ENCODE results near the gene COL20A1. TPM values are rescaled to one million over a fixed set of nuclear protein-coding genes. Genes with fewer than 3 reads are reported as not detected.

Gene COL20A1
- total RNA-seq, 1 experiment from 2014 or later: 2.3 TPM

- Histone ChIP-seq H3K4ac (ENCODE audit: low read depth, low read length) (no peak overlapping the region), H2AFZ (ENCODE audit: low read length) (no peak overlapping the region), H4K20me1 (ENCODE audit: control insufficient read depth, insufficient read depth, insufficient read length) (no peaks in the 10 kb centered on the region), H3K4me1 (ENCODE audit: insufficient read depth, low read length) (peaks cover 4% of the 10 kb centered on the region; the same call in 1 of the 2 replicates), H2BK120ac (ENCODE audit: low read depth, low read length, poor library complexity, severe bottlenecking) (no peak overlapping the region), H2AK5ac (ENCODE audit: insufficient read length, low read length) (no peak overlapping the region), H3T11ph (ENCODE audit: low read length) (no peak overlapping the region), H3K14ac (ENCODE audit: insufficient read depth, low read length) (no peak overlapping the region), H2BK5ac (ENCODE audit: insufficient read length, low read length) (no peak overlapping the region), H3K27me3 (ENCODE audit: insufficient read depth, low read length) (no peaks in the 10 kb centered on the region), H3K79me2 (ENCODE audit: insufficient read depth, low read length) (no peaks in the 10 kb centered on the region), H4K8ac (replicated peaks; ENCODE audit: insufficient read length, low read depth, low read length) (no peak overlapping the region), H3K9ac (ENCODE audit: extremely low read depth, insufficient read length, low read length) (no peak overlapping the region), H2BK12ac (ENCODE audit: insufficient read length, low read depth, low read length) (no peak overlapping the region), H2BK20ac (ENCODE audit: low read depth, low read length, poor library complexity, severe bottlenecking) (no peak overlapping the region), H3K9me3 (ENCODE audit: control insufficient read depth, low read depth, low read length) (no peaks in the 10 kb centered on the region), H4K5ac (ENCODE audit: insufficient read length, low read depth, low read length) (no peak overlapping the region), H3K27ac (ENCODE audit: insufficient read length, low read depth, low read length) (no peak overlapping the region), H3K23ac (ENCODE audit: insufficient read length, low read depth, low read length) (no peak overlapping the region), H3K23me2 (ENCODE audit: insufficient read length, low read depth, low read length, poor library complexity, severe bottlenecking) (no peaks in the 10 kb centered on the region), H3K56ac (ENCODE audit: insufficient read length, low read depth, low read length) (no peak overlapping the region), H3K4me2 (ENCODE audit: insufficient read depth, insufficient read length, low read length) (no peak overlapping the region), H3K79me1 (ENCODE audit: insufficient read depth, low read depth, low read length, poor library complexity, severe bottlenecking) (no peaks in the 10 kb centered on the region), H4K91ac (ENCODE audit: insufficient read length, low read depth, low read length) (no peak overlapping the region), H2BK15ac (ENCODE audit: low read depth, low read length) (no peak overlapping the region), H3K18ac (ENCODE audit: insufficient read length, low read depth, low read length) (no peak overlapping the region)
- Mint-ChIP-seq H3K4me3 (no peak overlapping the region), H3K27me3 (ENCODE audit: low read depth) (peaks cover 2% of the 10 kb centered on the region), H3K27ac (no peak overlapping the region), H3K4me1 (peaks cover 12 to 34% of the 10 kb centered on the region in 2 experiments), H3K9me3 (peaks cover 0 to 5% of the 10 kb centered on the region in 2 experiments; a peak in 1 of 5 replicates), H3K36me3 (ENCODE audit: insufficient read depth in 1 of 3, low read depth in 3 of 3) (no peaks in the 10 kb centered on the region)
- no peak for DNase-seq
- no peak for TF ChIP-seq CTCF (conservative IDR thresholded peaks at IDR 0.05)
- no CpG with 5 or more reads among the region's 15 CpGs for WGBS (ENCODE audit: extremely low coverage, insufficient read length, low lambda C conversion rate)
These were observed 85.0 kb downstream of the COL20A1 start for GRCh38 chr20:63377951-63378381.

Data from H9 (cell line).